RWPE2 (cell line): ENCODE measurements around the gene CELF2.

Experiments
- ATAC-seq: fragments of 200-7000 bp; cut with Tn5 transposase; 3 replicates; pipeline ENCODE4 v1.9.1; 2021; ENCODE audit warnings: low read depth
- DNase-seq: peaks from one replicate; pipeline ENCODE4 v3.0.0-alpha.2; 2020; ENCODE audit warnings: low spot score
- H3K27ac ChIP-seq: fragments of 450-650 bp; 2 replicates; pipeline ENCODE4 v1.5.1; 2017; ENCODE audit warnings: mild to moderate bottlenecking; ENCODE audit not compliant: poor library complexity, severe bottlenecking
- H3K27me3 ChIP-seq: fragments of 250-450 bp; sonication (Bioruptor Pico); 2 replicates; pipeline ENCODE4 v1.5.1; 2021; ENCODE audit warnings: mild to moderate bottlenecking, moderate library complexity; ENCODE audit not compliant: insufficient read depth, poor library complexity, severe bottlenecking
- H3K36me3 ChIP-seq: fragments of 250-450 bp; sonication (Bioruptor Pico); 2 replicates; pipeline ENCODE4 v1.5.1; 2020; ENCODE audit warnings: low read depth, mild to moderate bottlenecking, moderate library complexity
- H3K4me1 ChIP-seq: fragments of 250-450 bp; sonication (Bioruptor Pico); 2 replicates; pipeline ENCODE4 v1.5.1; 2021; ENCODE audit warnings: mild to moderate bottlenecking, moderate library complexity; ENCODE audit not compliant: insufficient read depth, poor library complexity, severe bottlenecking
- H3K4me3 ChIP-seq: fragments of 250-450 bp; sonication (Bioruptor Pico); 2 replicates; pipeline ENCODE4 v1.5.1; 2021; ENCODE audit warnings: mild to moderate bottlenecking, moderate library complexity; ENCODE audit not compliant: severe bottlenecking
- H3K9me3 ChIP-seq: fragments of 250-450 bp; sonication (Bioruptor Pico); 2 replicates; pipeline ENCODE4 v1.5.1; 2021; ENCODE audit warnings: mild to moderate bottlenecking, moderate library complexity; ENCODE audit not compliant: severe bottlenecking
- TF ChIP-seq, protein P1 (sequence below): fragments of 450-650 bp; IDR thresholded peaks from one replicate; pipeline ENCODE4 v1.5.1; 2017; ENCODE audit warnings: mild to moderate bottlenecking, moderate library complexity; ENCODE audit not compliant: poor library complexity, severe bottlenecking

The CELF2 gene

DNA sequence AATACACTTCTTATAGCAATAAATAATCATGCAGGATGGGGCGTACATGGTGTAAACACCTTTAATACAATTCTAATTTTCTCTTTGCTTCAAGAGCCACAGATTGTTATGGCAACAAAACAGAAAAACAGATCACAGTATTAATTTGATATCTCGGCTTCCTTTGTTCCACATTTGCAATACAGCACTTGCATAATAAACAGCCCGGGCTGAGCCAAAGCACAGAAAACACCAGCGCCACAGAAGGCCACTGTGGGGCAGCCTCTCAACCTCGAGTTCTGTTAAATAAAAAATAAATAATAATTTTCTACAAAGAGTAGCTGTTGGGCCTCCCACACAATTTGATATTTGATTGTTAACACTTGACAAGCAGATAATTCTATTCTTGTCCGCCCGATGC lies 337.9 kb downstream of the CELF2 start:
- H3K4me3 ChIP-seq, result no peak overlapping the region
- H3K27ac ChIP-seq, result no peak overlapping the region
- no peaks in the 10 kb centered on the region for H3K9me3 ChIP-seq
- no peak for ATAC-seq
- H3K27me3 ChIP-seq, result no peaks in the 10 kb centered on the region
- H3K4me1 ChIP-seq, result no peaks in the 10 kb centered on the region
- no peaks in the 10 kb centered on the region for H3K36me3 ChIP-seq
- no peak for DNase-seq
- TF ChIP-seq, protein P1, sequence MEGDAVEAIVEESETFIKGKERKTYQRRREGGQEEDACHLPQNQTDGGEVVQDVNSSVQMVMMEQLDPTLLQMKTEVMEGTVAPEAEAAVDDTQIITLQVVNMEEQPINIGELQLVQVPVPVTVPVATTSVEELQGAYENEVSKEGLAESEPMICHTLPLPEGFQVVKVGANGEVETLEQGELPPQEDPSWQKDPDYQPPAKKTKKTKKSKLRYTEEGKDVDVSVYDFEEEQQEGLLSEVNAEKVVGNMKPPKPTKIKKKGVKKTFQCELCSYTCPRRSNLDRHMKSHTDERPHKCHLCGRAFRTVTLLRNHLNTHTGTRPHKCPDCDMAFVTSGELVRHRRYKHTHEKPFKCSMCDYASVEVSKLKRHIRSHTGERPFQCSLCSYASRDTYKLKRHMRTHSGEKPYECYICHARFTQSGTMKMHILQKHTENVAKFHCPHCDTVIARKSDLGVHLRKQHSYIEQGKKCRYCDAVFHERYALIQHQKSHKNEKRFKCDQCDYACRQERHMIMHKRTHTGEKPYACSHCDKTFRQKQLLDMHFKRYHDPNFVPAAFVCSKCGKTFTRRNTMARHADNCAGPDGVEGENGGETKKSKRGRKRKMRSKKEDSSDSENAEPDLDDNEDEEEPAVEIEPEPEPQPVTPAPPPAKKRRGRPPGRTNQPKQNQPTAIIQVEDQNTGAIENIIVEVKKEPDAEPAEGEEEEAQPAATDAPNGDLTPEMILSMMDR, result no peak

DNA sequence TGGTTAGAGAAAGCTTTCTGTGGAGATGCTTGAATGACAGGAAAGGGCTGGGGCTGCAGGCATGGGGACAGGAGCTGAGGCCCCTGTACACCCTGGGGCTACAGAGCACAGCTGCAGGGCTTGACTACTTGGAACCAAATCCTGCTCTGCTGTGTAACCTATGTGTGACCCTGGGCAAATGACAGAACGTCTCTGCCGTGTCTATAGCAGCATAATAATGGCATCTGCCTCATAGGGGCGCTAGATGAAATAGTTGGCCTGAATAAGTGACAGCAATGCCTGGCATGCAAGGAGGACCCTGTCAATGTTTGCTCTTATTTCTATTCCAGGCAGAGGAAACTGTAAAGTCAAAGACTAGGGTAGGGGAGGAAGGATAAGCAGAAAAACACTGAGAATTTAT lies 339.8 kb downstream of the CELF2 start:
- no peaks in the 10 kb centered on the region for H3K4me1 ChIP-seq
- H3K36me3 ChIP-seq, result no peaks in the 10 kb centered on the region
- no peak overlapping the region for H3K4me3 ChIP-seq
- DNase-seq (no peak), ATAC-seq (no peak)
- no peak overlapping the region for H3K27ac ChIP-seq
- no peaks in the 10 kb centered on the region for H3K9me3 ChIP-seq
- H3K27me3 ChIP-seq, result no peaks in the 10 kb centered on the region
- TF ChIP-seq, protein P1, result no peak

DNA sequence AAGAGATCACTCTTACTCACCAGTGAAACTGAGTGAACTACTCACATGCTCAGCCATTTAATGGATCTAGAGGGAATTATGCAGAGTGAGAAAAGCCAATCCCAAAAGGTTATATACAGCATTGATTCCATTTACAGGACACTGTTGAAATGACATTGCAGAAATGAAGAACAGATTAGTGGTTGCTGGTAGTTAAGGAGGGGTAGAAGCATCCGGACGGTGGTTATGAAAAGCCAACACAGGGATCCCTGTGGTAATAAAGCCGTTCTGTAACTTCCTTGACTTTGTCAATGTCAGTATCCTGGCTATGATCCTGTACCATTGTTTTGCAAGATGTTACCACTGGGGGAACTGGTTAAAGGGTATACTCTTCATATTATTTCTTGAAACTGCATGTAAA lies 340.3 kb downstream of the CELF2 start:
- Histone ChIP-seq H3K4me1 (no peaks in the 10 kb centered on the region), H3K4me3 (no peak overlapping the region), H3K27me3 (no peaks in the 10 kb centered on the region), H3K27ac (no peak overlapping the region), H3K9me3 (no peaks in the 10 kb centered on the region), H3K36me3 (no peaks in the 10 kb centered on the region)
- TF ChIP-seq, protein P1, result no peak
- ATAC-seq, result no peak
- no peak for DNase-seq

DNA sequence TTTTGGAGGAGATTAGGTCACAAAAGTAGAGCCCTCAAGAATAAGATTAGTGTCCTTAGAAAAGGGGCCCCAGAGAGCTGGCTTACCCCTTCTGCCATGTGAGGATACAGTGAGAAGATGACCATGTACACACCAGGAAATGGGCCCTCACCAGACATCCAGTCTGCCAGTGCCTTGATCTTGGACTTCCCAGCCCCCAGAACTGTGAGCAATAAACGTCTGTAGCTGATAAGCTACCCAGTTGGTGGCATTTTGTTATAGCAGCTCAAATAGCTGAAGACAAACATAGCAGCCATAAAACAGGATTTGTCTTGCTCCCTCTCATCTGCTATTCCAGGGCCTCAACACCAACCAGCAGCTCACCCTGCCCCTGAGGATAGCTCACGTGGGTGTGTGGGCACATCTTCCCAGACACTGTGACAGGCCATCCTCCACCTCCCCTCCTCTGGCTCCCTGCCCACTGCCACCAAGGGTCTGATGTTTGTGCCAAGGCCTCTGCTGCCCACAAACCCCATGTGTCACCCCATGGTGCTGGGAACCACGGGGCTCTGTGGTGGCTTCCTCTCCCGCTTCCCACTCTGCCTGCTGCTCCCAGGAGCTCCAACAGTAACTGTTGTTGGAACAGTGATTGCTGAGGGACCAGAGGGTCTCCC lies 341.4 kb downstream of the CELF2 start:
- DNase-seq, result no peak
- no peak overlapping the region for H3K27ac ChIP-seq
- H3K27me3 ChIP-seq, result no peaks in the 10 kb centered on the region
- ATAC-seq, result no peak
- H3K36me3 ChIP-seq, result no peaks in the 10 kb centered on the region
- H3K4me1 ChIP-seq, result no peaks in the 10 kb centered on the region
- no peaks in the 10 kb centered on the region for H3K9me3 ChIP-seq
- no peak overlapping the region for H3K4me3 ChIP-seq
- TF ChIP-seq, protein P1, result no peak

DNA sequence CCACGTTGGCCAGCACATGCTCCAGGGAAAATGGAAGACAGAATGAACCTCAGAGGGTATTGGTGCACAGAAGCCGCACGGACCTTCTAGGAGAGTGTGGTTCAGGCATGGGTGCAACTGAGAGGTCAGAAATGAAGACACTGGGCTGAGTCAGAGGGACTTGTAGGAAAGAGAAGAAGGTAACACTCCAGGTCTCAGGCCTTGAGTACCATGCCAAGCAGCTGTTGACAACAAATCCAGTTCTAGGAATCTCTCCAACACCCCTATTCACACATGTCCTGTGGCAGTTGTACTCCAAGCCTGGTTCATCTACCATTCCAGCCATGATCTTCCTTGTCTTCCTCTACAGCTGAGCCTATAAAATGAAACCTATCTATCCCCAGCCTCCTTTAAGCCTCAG lies 342.2 kb downstream of the CELF2 start:
- Histone ChIP-seq H3K36me3 (no peaks in the 10 kb centered on the region), H3K27ac (no peak overlapping the region), H3K9me3 (no peaks in the 10 kb centered on the region), H3K27me3 (no peaks in the 10 kb centered on the region), H3K4me3 (no peak overlapping the region), H3K4me1 (no peaks in the 10 kb centered on the region)
- TF ChIP-seq, protein P1, result no peak
- DNase-seq (no peak), ATAC-seq (no peak)
